ENCODE data around the gene CMPK1. TPM values are rescaled to one million over a fixed set of nuclear protein-coding genes. Genes with fewer than 3 reads are reported as not detected.

The CMPK1 gene
- total and polyA plus RNA-seq, 2 of the 8 experiments (the other 6 are each of a cell fraction or from before 2014, with no cell fraction given), result 6.0 to 36.9 TPM

DNA sequence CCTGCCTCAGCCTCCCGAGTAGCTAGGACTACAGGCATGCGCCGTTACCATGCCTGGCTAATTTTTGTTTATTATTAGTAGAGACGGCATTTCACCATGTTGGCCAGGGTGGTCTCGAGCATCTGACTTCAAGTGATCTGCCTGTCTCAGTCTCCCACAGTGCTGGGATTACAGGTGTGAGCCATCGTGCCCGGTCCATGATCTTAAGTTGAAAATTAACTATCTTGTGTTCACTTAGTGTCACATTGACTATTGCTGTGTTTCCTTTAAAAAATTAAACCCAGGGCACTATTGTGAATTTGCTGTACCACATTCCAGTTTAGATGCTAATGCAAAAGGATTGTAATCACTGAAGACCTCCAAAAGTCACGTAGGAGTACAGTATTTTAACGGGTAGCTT is 14.1 kb downstream of the CMPK1 start:
- no peak overlapping the region for H3K9ac ChIP-seq (replicated peaks in 1 of 4; ENCODE audit: extremely low read depth in 1 of 4, low read depth in 3 of 4, low read length in 3 of 4)
- H3K27ac ChIP-seq (ENCODE audit: low read depth, low read length), result no peak overlapping the region
- H2BK12ac ChIP-seq (ENCODE audit: low read depth, low read length), result no peak overlapping the region
- H3K14ac ChIP-seq (ENCODE audit: insufficient read length), result no peak overlapping the region
- no peak overlapping the region for H2BK15ac ChIP-seq (ENCODE audit: low read length)
- H3K27me3 ChIP-seq (replicated peaks in 1 of 4; ENCODE audit: control insufficient read depth in 3 of 4, extremely low read depth in 1 of 4, insufficient read depth in 3 of 4, low read length in 3 of 4), result no peaks in the 10 kb centered on the region
- no peak overlapping the region for H3K4me2 ChIP-seq (ENCODE audit: insufficient read depth in 1 of 2, low read depth in 2 of 2, low read length in 2 of 2)
- no peak overlapping the region for H2BK5ac ChIP-seq (ENCODE audit: low read depth, low read length)
- H3K56ac ChIP-seq (replicated peaks; ENCODE audit: insufficient read length, low read depth, low read length), result no peak overlapping the region
- no peak overlapping the region for H2AFZ ChIP-seq (ENCODE audit: low read length)
- no peak overlapping the region for H3K18ac ChIP-seq (ENCODE audit: extremely low read depth, low read length)
- CTCF ChIA-PET (ENCODE audit: partially characterized antibody), result interaction anchor here (1.4 kb wide), 1 partner anchor 9 kb away, joined by 5 read pairs; no protein-coding TSS in a partner anchor
- no peak for DNase-seq (ENCODE audit: low read depth in 1 of 2, low spot score in 2 of 2)
- H3K4ac ChIP-seq (replicated peaks; ENCODE audit: insufficient read length, low read depth, low read length), result no peak overlapping the region
- POLR2A ChIA-PET (ENCODE audit: partially characterized antibody), result no interaction called here
- no peak for FAIRE-seq
- no peak overlapping the region for H2AK5ac ChIP-seq (ENCODE audit: low read depth, low read length)
- H3K4me3 ChIP-seq (ENCODE audit: extremely low read depth in 1 of 4, insufficient read depth in 2 of 4, low read depth in 3 of 4, low read length in 4 of 4), result no peak overlapping the region
- H3K4me1 ChIP-seq (replicated peaks in 1 of 4; ENCODE audit: control insufficient read depth in 3 of 4, insufficient read depth in 4 of 4, low read length in 3 of 4), result no peaks in the 10 kb centered on the region
- H4K20me1 ChIP-seq (replicated peaks in 1 of 2; ENCODE audit: control insufficient read depth in 1 of 2, insufficient read depth in 2 of 2, low read length in 2 of 2), result no peaks in the 10 kb centered on the region
- no peak overlapping the region for H4K91ac ChIP-seq (replicated peaks; ENCODE audit: insufficient read length, low read length)
- no peaks in the 10 kb centered on the region for H3K79me1 ChIP-seq (ENCODE audit: low read depth, low read length)
- no peak overlapping the region for H4K8ac ChIP-seq (ENCODE audit: extremely low read depth, insufficient read depth, low read length)
- H2BK120ac ChIP-seq (replicated peaks; ENCODE audit: low read depth, low read length), result no peak overlapping the region
- H2BK20ac ChIP-seq (ENCODE audit: low read length), result no peak overlapping the region
- 93% methylated on average over 9 of the region's 9 CpGs; no CpG with 5 or more reads in 1 of the 2 experiments for WGBS, 2 experiments (ENCODE audit: extremely low coverage in 1 of 2, insufficient coverage in 1 of 2, insufficient read length in 1 of 2, insufficient replicate concordance in 2 of 2, low coverage in 1 of 2, low lambda C conversion rate in 2 of 2, missing lambda C conversion rate in 1 of 2)
- no peak overlapping the region for H3K23ac ChIP-seq (ENCODE audit: insufficient read length)
- H3K36me3 ChIP-seq (ENCODE audit: control insufficient read depth in 2 of 4, insufficient read depth in 4 of 4, low read length in 3 of 4), result no peaks in the 10 kb centered on the region
- H3K9me3 ChIP-seq (ENCODE audit: insufficient read depth in 2 of 2, low read depth in 1 of 2, low read length in 1 of 2), result no peaks in the 10 kb centered on the region
- no peaks in the 10 kb centered on the region for H3K79me2 ChIP-seq (ENCODE audit: control insufficient read depth in 1 of 2, insufficient read depth in 2 of 2, low read length in 2 of 2)
- H4K5ac ChIP-seq (ENCODE audit: insufficient read length, low read depth, low read length), result no peak overlapping the region
- no peaks in the 10 kb centered on the region for H3K23me2 ChIP-seq (ENCODE audit: low read depth, low read length)
- no peak for TF ChIP-seq SIRT6 (IDR thresholded peaks at IDR 0.05; ENCODE audit: low read length)
- TF ChIP-seq, protein P1, sequence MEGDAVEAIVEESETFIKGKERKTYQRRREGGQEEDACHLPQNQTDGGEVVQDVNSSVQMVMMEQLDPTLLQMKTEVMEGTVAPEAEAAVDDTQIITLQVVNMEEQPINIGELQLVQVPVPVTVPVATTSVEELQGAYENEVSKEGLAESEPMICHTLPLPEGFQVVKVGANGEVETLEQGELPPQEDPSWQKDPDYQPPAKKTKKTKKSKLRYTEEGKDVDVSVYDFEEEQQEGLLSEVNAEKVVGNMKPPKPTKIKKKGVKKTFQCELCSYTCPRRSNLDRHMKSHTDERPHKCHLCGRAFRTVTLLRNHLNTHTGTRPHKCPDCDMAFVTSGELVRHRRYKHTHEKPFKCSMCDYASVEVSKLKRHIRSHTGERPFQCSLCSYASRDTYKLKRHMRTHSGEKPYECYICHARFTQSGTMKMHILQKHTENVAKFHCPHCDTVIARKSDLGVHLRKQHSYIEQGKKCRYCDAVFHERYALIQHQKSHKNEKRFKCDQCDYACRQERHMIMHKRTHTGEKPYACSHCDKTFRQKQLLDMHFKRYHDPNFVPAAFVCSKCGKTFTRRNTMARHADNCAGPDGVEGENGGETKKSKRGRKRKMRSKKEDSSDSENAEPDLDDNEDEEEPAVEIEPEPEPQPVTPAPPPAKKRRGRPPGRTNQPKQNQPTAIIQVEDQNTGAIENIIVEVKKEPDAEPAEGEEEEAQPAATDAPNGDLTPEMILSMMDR (IDR thresholded peaks at IDR 0.05; ENCODE audit: control extremely low read depth in 1 of 3, insufficient read depth in 1 of 3, low read depth in 1 of 3, low read length in 3 of 3), result no peak
- no peak for TF ChIP-seq SP2 (IDR thresholded peaks at IDR 0.05; ENCODE audit: low read length)
